Measurements from ENCODE around the gene SPATA31A7.
"Not testable (repeated sequence)": the region's sequence is repeated elsewhere in the genome, so short reads cannot be mapped to it uniquely, and the experiment has no call there.

SPATA31A7 gene

GRCh38 chr9:61189736-61190135, at the start of gene SPATA31A7:
Gene SPATA31A7, plus strand, starts transcription at chr9:61190036. Its CDS starts 29 bp downstream, at chr9:61190065.
- DNase-seq = not testable (repeated sequence)

GRCh38 chr9:61226438-61226837, 36.6 kb downstream of the SPATA31A7 start:
- not testable (repeated sequence) for DNase-seq
